MM.1S (cell line): Measurements from ENCODE around the gene EIF2S1.

Source experiments
- DNase-seq: peaks from one replicate; pipeline ENCODE4 v3.0.0-alpha.2; 2015
- H2AFZ ChIP-seq: fragments of 300-600 bp; sonication (generic); 2 replicates; pipeline ENCODE4 v1.6.0; 2016; ENCODE audit warnings: antibody characterized with exemption, low read length
- H3F3A ChIP-seq: fragments of 300-600 bp; sonication (generic); 2 replicates; pipeline ENCODE4 v1.6.1; 2016; ENCODE audit warnings: mild to moderate bottlenecking, antibody characterized with exemption, low read length, moderate library complexity, mixed read lengths; ENCODE audit not compliant: insufficient read depth
- H3K27ac ChIP-seq: fragments of 300-600 bp; sonication (generic); 2 replicates; pipeline ENCODE4 v1.5.1; 2016; ENCODE audit warnings: mild to moderate bottlenecking, low read length
- H3K27me3 ChIP-seq: fragments of 300-600 bp; sonication (generic); replicated peaks from 2 replicates; pipeline ENCODE4 v1.6.0; 2016; ENCODE audit warnings: low read length; ENCODE audit not compliant: insufficient read depth
- H3K36me3 ChIP-seq: fragments of 300-600 bp; sonication (generic); replicated peaks from 2 replicates; pipeline ENCODE4 v1.6.1; 2016; ENCODE audit warnings: mild to moderate bottlenecking, low read length, mixed read lengths; ENCODE audit not compliant: insufficient read depth
- H3K4me1 ChIP-seq: fragments of 300-600 bp; sonication (generic); 2 replicates; pipeline ENCODE4 v1.6.1; 2016; ENCODE audit warnings: low read length, mixed read lengths
- H3K4me2 ChIP-seq: fragments of 300-600 bp; sonication (generic); 2 replicates; pipeline ENCODE4 v1.6.0; 2016; ENCODE audit warnings: low read depth, low read length
- H3K4me3 ChIP-seq: fragments of 300-600 bp; sonication (generic); 2 replicates; pipeline ENCODE4 v1.5.1; 2016; ENCODE audit warnings: low read length, mixed read lengths
- H3K79me2 ChIP-seq: fragments of 300-600 bp; sonication (generic); 2 replicates; pipeline ENCODE4 v1.6.1; 2016; ENCODE audit warnings: mixed run types, low read length, mixed read lengths
- H3K9ac ChIP-seq: fragments of 300-600 bp; sonication (generic); 2 replicates; pipeline ENCODE4 v1.6.1; 2016; ENCODE audit warnings: low read length, mixed read lengths
- H3K9me2 ChIP-seq: fragments of 300-600 bp; sonication (generic); replicated peaks from 2 replicates; pipeline ENCODE4 v1.6.1; 2016; ENCODE audit warnings: mild to moderate bottlenecking, low read length, mixed read lengths; ENCODE audit not compliant: insufficient read depth
- H3K9me3 ChIP-seq: fragments of 300-600 bp; sonication (generic); replicated peaks from 2 replicates; pipeline ENCODE4 v1.6.1; 2016; ENCODE audit warnings: mild to moderate bottlenecking, low read length, mixed read lengths; ENCODE audit not compliant: insufficient read depth
- H4K20me1 ChIP-seq: fragments of 300-600 bp; sonication (generic); 2 replicates; pipeline ENCODE4 v1.6.1; 2016; ENCODE audit warnings: mild to moderate bottlenecking, low read length, moderate library complexity, mixed read lengths; ENCODE audit not compliant: insufficient read depth
- EZH2 ChIP-seq: fragments of 300-600 bp; sonication (generic); optimal IDR thresholded peaks from 2 replicates; pipeline ENCODE3; 2017; ENCODE audit warnings: low read depth, mild to moderate bottlenecking, antibody characterized with exemption, low read length, mixed read lengths
- EZH2phosphoT487 ChIP-seq: fragments of 300-600 bp; sonication (generic); IDR thresholded peaks from 2 replicates; pipeline ENCODE4 v1.6.1; 2018; ENCODE audit warnings: antibody characterized with exemption, low read length
- TF ChIP-seq, protein P1 (sequence below): fragments of 300-600 bp; sonication (generic); IDR thresholded peaks from 2 replicates; pipeline ENCODE4 v1.5.1; 2016; ENCODE audit warnings: antibody characterized with exemption, low read length, mixed read lengths

EIF2S1 gene

DNA sequence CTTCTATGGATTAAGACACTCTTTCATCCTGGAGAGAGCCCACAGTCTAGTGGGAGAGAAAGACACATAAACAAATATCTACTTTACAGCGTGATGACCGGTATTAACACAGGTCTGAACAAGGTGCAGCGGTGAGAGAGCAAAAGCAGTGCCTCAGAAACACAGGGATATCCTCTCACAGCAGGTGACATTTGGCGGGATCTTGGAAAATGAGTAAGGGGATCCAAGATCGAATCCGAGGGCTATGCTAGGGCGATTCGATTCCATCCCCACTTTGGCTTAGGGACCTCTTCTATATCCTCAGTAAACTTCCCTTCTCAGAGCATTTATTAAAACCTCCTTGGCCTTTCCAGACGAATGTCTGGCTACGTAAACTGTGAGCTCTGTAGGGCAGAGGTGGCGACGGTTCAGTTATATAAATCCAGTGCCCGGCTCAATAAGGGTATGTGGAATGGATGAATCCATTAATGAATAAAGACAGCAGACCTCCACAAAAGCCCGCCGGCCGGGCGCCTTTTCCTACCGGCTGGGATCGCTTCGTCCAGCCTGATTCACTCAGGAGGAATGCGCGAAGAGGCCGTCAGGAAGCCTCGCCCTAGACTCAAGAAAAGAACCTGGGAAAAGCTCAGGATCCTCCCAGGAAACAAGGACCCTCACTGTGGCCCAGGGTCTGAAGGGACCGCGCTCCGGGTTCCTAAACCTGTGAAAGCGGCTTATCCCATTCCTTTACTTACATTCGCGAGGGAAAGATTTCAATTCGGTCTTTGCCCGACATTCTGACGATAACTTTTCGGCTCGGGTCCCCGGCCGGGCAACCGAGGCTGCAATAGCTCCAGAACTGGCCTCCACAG, 979 bp upstream of the EIF2S1 start:
- DNase-seq, result no peak
- Histone ChIP-seq H3K4me1 (peaks cover 5% of the 10 kb centered on the region; the same call in 1 of the 2 replicates), H3K9ac (peak overlapping the region; percentile 74), H2AFZ (no peak overlapping the region), H3K36me3 (no peaks in the 10 kb centered on the region), H3K79me2 (peaks cover 89% of the 10 kb centered on the region), H3K4me2 (peak overlapping the region; percentile 56), H3K27me3 (no peaks in the 10 kb centered on the region), H3K9me3 (no peaks in the 10 kb centered on the region), H3K4me3 (peak overlapping the region; percentile 79), H3F3A (peaks cover 19% of the 10 kb centered on the region), H4K20me1 (no peaks in the 10 kb centered on the region), H3K27ac (peak overlapping the region; percentile 34; the same call in 1 of the 2 replicates), H3K9me2 (no peaks in the 10 kb centered on the region)
- TF ChIP-seq, protein P1, sequence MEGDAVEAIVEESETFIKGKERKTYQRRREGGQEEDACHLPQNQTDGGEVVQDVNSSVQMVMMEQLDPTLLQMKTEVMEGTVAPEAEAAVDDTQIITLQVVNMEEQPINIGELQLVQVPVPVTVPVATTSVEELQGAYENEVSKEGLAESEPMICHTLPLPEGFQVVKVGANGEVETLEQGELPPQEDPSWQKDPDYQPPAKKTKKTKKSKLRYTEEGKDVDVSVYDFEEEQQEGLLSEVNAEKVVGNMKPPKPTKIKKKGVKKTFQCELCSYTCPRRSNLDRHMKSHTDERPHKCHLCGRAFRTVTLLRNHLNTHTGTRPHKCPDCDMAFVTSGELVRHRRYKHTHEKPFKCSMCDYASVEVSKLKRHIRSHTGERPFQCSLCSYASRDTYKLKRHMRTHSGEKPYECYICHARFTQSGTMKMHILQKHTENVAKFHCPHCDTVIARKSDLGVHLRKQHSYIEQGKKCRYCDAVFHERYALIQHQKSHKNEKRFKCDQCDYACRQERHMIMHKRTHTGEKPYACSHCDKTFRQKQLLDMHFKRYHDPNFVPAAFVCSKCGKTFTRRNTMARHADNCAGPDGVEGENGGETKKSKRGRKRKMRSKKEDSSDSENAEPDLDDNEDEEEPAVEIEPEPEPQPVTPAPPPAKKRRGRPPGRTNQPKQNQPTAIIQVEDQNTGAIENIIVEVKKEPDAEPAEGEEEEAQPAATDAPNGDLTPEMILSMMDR, result no peak

DNA sequence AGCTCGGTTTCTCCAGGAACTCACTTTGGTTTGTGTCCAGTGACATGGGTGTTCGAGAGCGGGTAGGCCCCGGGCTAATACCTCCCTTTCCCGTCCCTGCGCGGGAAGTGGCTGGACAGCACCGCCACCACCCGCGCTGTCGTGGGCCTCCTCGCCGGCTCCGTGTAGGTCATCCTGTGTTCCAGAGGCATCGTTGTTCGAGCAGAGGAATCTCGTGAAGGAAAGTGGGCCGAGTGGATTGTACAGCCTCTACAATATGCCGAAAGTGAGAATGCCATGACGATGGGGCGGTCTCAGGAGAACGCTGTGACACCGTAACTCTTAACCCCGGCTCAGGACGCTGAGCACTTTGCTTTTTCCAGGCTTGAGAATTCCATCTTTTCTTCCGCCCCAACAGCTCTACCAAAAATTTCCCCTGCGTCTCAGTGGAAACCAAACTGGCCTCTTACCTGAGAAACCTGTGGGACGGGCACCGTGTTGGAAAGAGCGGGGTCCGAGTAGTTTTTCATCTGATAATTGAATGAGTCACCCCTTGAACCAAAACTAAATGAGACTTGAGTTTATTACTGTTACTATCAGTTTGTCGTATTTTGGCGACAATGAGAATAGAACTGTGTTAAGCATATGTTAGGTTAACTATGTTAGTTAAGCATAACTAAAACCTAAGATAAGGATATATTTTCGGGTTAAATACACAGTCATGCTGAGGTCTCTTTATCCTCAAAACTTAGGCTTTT, 510 bp downstream of the EIF2S1 start:
- H3K4me2 ChIP-seq, result peak overlapping the region; percentile 72
- TF ChIP-seq EZH2phosphoT487 (no peak), EZH2 (no peak)
- TF ChIP-seq, protein P1, result no peak
- peaks cover 19% of the 10 kb centered on the region for H3F3A ChIP-seq
- H2AFZ ChIP-seq, result peak overlapping the region; percentile 57
- no peaks in the 10 kb centered on the region for H3K9me3 ChIP-seq
- H3K9ac ChIP-seq, result peak overlapping the region; percentile 94
- peaks cover 5% of the 10 kb centered on the region; the same call in 1 of the 2 replicates for H3K4me1 ChIP-seq
- H4K20me1 ChIP-seq, result no peaks in the 10 kb centered on the region
- H3K79me2 ChIP-seq, result peaks cover 89% of the 10 kb centered on the region
- H3K4me3 ChIP-seq, result peak overlapping the region; percentile 87
- H3K27me3 ChIP-seq, result no peaks in the 10 kb centered on the region
- no peak for DNase-seq
- H3K9me2 ChIP-seq, result no peaks in the 10 kb centered on the region
- H3K27ac ChIP-seq, result peak overlapping the region; percentile 80
- no peaks in the 10 kb centered on the region; the same call in 1 of the 2 replicates for H3K36me3 ChIP-seq

DNA sequence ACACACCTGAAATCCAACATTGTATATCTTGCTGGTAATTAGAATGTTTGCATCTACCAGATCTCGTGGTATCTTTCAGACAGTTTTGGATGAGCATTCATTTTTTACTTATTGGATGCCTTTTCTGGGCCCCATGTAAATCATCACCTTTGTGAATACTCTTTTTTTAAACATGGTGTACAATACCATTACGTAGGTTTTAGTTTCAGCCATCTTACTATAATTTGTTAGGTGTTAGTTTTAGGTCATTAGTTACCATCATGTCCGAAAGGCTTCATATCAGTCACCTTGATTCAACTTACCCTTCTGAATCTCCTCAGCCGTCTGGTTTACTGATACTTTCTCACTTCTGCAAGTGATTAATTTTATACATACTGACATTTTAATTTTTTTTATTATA, 5.3 kb downstream of the EIF2S1 start:
- Histone ChIP-seq H3K9ac (no peak overlapping the region), H3K27ac (no peak overlapping the region), H3K4me1 (peaks cover 5% of the 10 kb centered on the region; the same call in 1 of the 2 replicates), H4K20me1 (no peaks in the 10 kb centered on the region), H3K36me3 (peaks cover 3% of the 10 kb centered on the region; the same call in 1 of the 2 replicates), H3K9me3 (no peaks in the 10 kb centered on the region), H3K27me3 (no peaks in the 10 kb centered on the region), H3F3A (no peaks in the 10 kb centered on the region), H3K79me2 (peaks cover 80% of the 10 kb centered on the region), H3K4me2 (no peak overlapping the region), H2AFZ (no peak overlapping the region), H3K9me2 (no peaks in the 10 kb centered on the region), H3K4me3 (no peak overlapping the region)
- TF ChIP-seq EZH2 (no peak), EZH2phosphoT487 (no peak)
- TF ChIP-seq, protein P1, result no peak
- DNase-seq, result no peak
